Liver (tissue), 9 donors: Measurements from ENCODE around the gene ACMSD. TPM values are rescaled to one million over a fixed set of nuclear protein-coding genes. Genes with fewer than 3 reads are reported as not detected.

ENCODE experiments used
- DNase-seq: peaks from one replicate; pipeline ENCODE4 v3.0.0-alpha.2; 2017; ENCODE audit warnings: low spot score
- H3K27ac ChIP-seq, 2 donors: one replicate each; pipeline ENCODE4 v1.7.0; 2013; ENCODE audit warnings: inconsistent platforms in 2 of 2, low read length in 2 of 2, control low read depth in 1 of 2, low read depth in 1 of 2, mild to moderate bottlenecking in 1 of 2
- H3K27me3 ChIP-seq, 4 donors: one replicate each; pipeline versions ENCODE4 v1.6.1 to v1.7.0; 2013; ENCODE audit warnings: low read length in 3 of 4, inconsistent platforms in 1 of 4, mild to moderate bottlenecking in 1 of 4, moderate library complexity in 1 of 4; ENCODE audit not compliant: control insufficient read depth in 4 of 4, insufficient read depth in 4 of 4
- H3K36me3 ChIP-seq, 4 donors: one replicate each; pipeline versions ENCODE4 v1.6.1 to v1.7.0; 2013; ENCODE audit warnings: low read length in 3 of 4, mild to moderate bottlenecking in 3 of 4, low read depth in 1 of 4, moderate library complexity in 1 of 4; ENCODE audit not compliant: control insufficient read depth in 4 of 4, insufficient read depth in 3 of 4
- H3K4me1 ChIP-seq, 4 donors: one replicate each; pipeline versions ENCODE4 v1.6.1 to v1.7.0; 2013; ENCODE audit warnings: low read length in 3 of 4, mild to moderate bottlenecking in 3 of 4, moderate library complexity in 1 of 4; ENCODE audit not compliant: control insufficient read depth in 4 of 4, insufficient read depth in 4 of 4
- H3K4me3 ChIP-seq, 3 donors: one replicate each; pipeline versions ENCODE4 v1.6.1 to v1.7.0; 2013; ENCODE audit warnings: low read length in 3 of 3, control low read depth in 1 of 3, low read depth in 1 of 3, mild to moderate bottlenecking in 1 of 3
- H3K9ac ChIP-seq, 2 donors: one replicate each; pipeline ENCODE4 v1.7.0; 2013; ENCODE audit warnings: low read length in 2 of 2, mild to moderate bottlenecking in 2 of 2, moderate library complexity in 2 of 2, control low read depth in 1 of 2, low read depth in 1 of 2
- H3K9me3 ChIP-seq, 4 donors: one replicate each; pipeline versions ENCODE4 v1.6.1 to v1.7.0; 2013; ENCODE audit warnings: low read length in 3 of 4; ENCODE audit not compliant: control insufficient read depth in 4 of 4
- ATF3 ChIP-seq: IDR thresholded peaks from 2 replicates; pipeline ENCODE4 v1.6.1; 2016; ENCODE audit warnings: antibody characterized with exemption
- EGR1 ChIP-seq, 2 donors: IDR thresholded peaks; 2 replicates each; pipeline ENCODE4 v1.6.1; 2016 to 2018; ENCODE audit warnings: antibody characterized with exemption in 2 of 2, low read depth in 2 of 2
- FOXA1 ChIP-seq: IDR thresholded peaks from 2 replicates; pipeline ENCODE4 v1.6.1; 2016; ENCODE audit warnings: antibody characterized with exemption
- GABPA ChIP-seq, 2 donors: IDR thresholded peaks in 1 of 2; conservative IDR thresholded peaks in 1 of 2; 2 replicates each; pipeline ENCODE4 v1.6.1; 2016; ENCODE audit warnings: antibody characterized with exemption in 2 of 2, mild to moderate bottlenecking in 1 of 2, moderate library complexity in 1 of 2
- HNF4G ChIP-seq: IDR thresholded peaks from 2 replicates; pipeline ENCODE4 v1.6.1; 2016; ENCODE audit warnings: antibody characterized with exemption
- JUND ChIP-seq, 2 donors: IDR thresholded peaks; 2 replicates each; pipeline ENCODE4 v1.6.1; 2016; ENCODE audit warnings: antibody characterized with exemption in 2 of 2
- MAX ChIP-seq: IDR thresholded peaks from 2 replicates; pipeline ENCODE4 v1.6.1; 2016; ENCODE audit warnings: antibody characterized with exemption
- NR2F2 ChIP-seq: IDR thresholded peaks from 2 replicates; pipeline ENCODE4 v1.6.1; 2016; ENCODE audit warnings: antibody characterized with exemption
- RAD21 ChIP-seq, 2 donors: IDR thresholded peaks; 2 replicates each; pipeline ENCODE4 v1.6.1; 2016; ENCODE audit warnings: antibody characterized with exemption in 2 of 2, mild to moderate bottlenecking in 2 of 2
- REST ChIP-seq: IDR thresholded peaks from 2 replicates; pipeline ENCODE4 v1.6.1; 2016; ENCODE audit warnings: antibody characterized with exemption, mild to moderate bottlenecking
- SP1 ChIP-seq: IDR thresholded peaks from 2 replicates; pipeline ENCODE4 v1.6.1; 2018; ENCODE audit warnings: antibody characterized with exemption, mild to moderate bottlenecking
- TAF1 ChIP-seq: conservative IDR thresholded peaks from 2 replicates; pipeline ENCODE4 v1.6.1; 2016; ENCODE audit warnings: antibody characterized with exemption, mild to moderate bottlenecking
- YY1 ChIP-seq: IDR thresholded peaks from 2 replicates; pipeline ENCODE4 v1.6.1; 2016; ENCODE audit warnings: antibody characterized with exemption, mild to moderate bottlenecking
- ZBTB33 ChIP-seq: IDR thresholded peaks from 2 replicates; pipeline ENCODE4 v1.6.1; 2016; ENCODE audit warnings: antibody characterized with exemption
- WGBS: extraction: QIAGEN DNeasy Blood & Tissue Kit; methylation state at CpG from one replicate; pipeline ENCODE4 v1.1.7; 2013; 5-methylcytosine and 5-hydroxymethylcytosine counted together
- polyA plus RNA-seq, 2 donors: library from polyadenylated mRNA; stranded (reverse) in 1 of 2; unstranded in 1 of 2; fragments of 200-250 nt in 1 of 2; fragments of >200 nt in 1 of 2; fragmentation: Nextera tagmentation in 1 of 2; extraction: Ambion mirVana in 1 of 2; gene quantifications; one replicate each; pipeline versions ENCODE4 v1.2.1 to v1.2.3, GENCODE V29; 2013 to 2015
- total RNA-seq, 2 donors: library from RNA; depleted of rRNA; stranded (reverse); fragments of >200 nt; gene quantifications; one replicate each; pipeline ENCODE4 v1.2.3, GENCODE V29; 2014
- donor health status: healthy.
- donor health status: healthy.
- donor health status: healthy.
- donor health status: healthy.
- donor health status: healthy.

The ACMSD gene
- total and polyA plus RNA-seq, 4 donors = 11.9 to 91.4 (median 75.8) TPM

- TF ChIP-seq MAX = no peak
These were observed 96.2 kb downstream of the ACMSD start (continued) for GRCh38 chr2:134934641-134935040.

GRCh38 chr2:134936691-134937090 is 98.3 kb downstream of the ACMSD start:
- TF ChIP-seq YY1 (no peak), HNF4G (no peak), RAD21 (IDR thresholded peaks at IDR 0.05) (no peak), SP1 (no peak), JUND (IDR thresholded peaks at IDR 0.05) (no peak), FOXA1 (no peak), GABPA (IDR thresholded peaks at IDR 0.05 in 1 of 2, conservative IDR thresholded peaks at IDR 0.05 in 1 of 2) (no peak), ZBTB33 (no peak), NR2F2 (no peak)
- 80% methylated on average over 4 of the region's 4 CpGs for WGBS
- H3K4me1 ChIP-seq = peaks cover 8 to 52% (median 43%) of the 10 kb centered on the region in 4 donors

GRCh38 chr2:134943540-134943939 is 105.1 kb downstream of the ACMSD start:
- 91% methylated on average over 2 of the region's 2 CpGs for WGBS
- Histone ChIP-seq H3K36me3 (peaks cover 10 to 33% (median 27%) of the 10 kb centered on the region in 4 donors), H3K4me1 (peaks cover 0 to 2% (median 0%) of the 10 kb centered on the region in 4 donors), H3K4me3 (no peak overlapping the region), H3K9me3 (no peaks in the 10 kb centered on the region), H3K27ac (no peak overlapping the region), H3K9ac (no peak overlapping the region), H3K27me3 (no peaks in the 10 kb centered on the region)
- TF ChIP-seq HNF4G = no peak
- no peak for TF ChIP-seq MAX
- TF ChIP-seq REST = no peak
- no peak for TF ChIP-seq SP1
- no peak for TF ChIP-seq EGR1 (IDR thresholded peaks at IDR 0.05; ENCODE audit: low read depth in 2 of 2)
- TF ChIP-seq ATF3 = no peak
- no peak for TF ChIP-seq GABPA (IDR thresholded peaks at IDR 0.05 in 1 of 2, conservative IDR thresholded peaks at IDR 0.05 in 1 of 2)
- TF ChIP-seq FOXA1 = no peak
- no peak for TF ChIP-seq TAF1
- TF ChIP-seq ZBTB33 = no peak
- DNase-seq = no peak

More at GRCh38 chr2:134936691-134937090, 98.3 kb downstream of the ACMSD start:
- H3K27ac ChIP-seq = no peak overlapping the region
- no peak for DNase-seq
- H3K4me3 ChIP-seq = no peak overlapping the region
- H3K27me3 ChIP-seq = no peaks in the 10 kb centered on the region
- H3K9me3 ChIP-seq = no peaks in the 10 kb centered on the region
- H3K9ac ChIP-seq = no peak overlapping the region
- H3K36me3 ChIP-seq = peaks cover 7 to 23% (median 17%) of the 10 kb centered on the region in 4 donors
